Measurements from ENCODE around the gene ARMC7. TPM values are rescaled to one million over a fixed set of nuclear protein-coding genes. Genes with fewer than 3 reads are reported as not detected.

Gene ARMC7
- total RNA-seq, 1 experiment from 2014 or later, result 19.2 TPM

DNA sequence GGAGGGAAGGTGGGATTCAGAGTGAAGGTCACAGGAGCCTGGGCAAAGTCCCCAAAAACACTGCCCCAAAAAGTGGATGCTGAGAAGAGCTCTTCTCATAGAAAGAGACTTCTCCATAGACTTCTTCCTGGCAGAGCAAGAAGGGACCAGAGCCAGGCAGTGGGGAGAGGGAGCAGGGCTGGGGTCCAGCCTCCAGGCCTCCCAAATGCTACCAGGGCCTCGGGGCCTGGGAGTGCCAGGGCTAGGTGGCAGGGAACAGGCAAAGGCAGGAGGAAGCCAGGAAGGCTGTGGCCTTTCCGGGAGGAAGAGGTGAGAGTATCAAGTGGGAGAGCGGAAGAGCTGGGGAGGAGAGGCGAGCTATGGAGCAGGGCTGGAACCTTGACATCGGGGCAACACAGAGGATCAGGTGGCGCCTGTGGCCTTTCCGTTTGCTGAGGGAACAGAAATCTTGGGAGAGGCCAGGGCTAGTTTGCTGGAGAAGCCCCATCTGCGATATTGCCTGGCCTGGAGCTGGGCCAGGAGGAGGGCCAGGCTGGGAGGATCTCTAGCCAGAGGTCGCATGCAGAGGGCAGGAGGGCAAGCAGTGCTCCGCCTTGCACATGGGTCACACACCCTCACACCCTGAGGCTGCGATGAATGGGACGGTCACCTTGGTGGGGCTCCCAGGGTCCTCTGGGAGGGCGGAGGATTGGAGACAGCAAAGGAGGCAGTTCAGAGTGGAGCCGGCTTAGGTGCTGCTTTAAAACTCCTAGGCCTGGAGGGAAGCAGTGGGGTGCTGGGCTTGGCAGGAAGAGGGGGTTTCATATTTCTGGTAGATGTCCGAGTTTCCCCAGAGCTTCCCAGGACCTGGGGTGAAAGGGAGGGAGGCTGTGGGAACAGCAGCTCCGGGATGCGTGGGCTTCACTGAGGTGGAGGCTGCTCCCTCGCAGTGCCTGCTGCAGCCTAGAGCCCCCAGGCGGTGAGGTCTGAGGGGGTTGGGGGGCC lies 18.6 kb upstream of the ARMC7 start:
- CTCF ChIA-PET, result interaction anchor here (1.2 kb wide), 1 partner anchor 13 kb away, joined by 4 read pairs; no protein-coding TSS in a partner anchor
- H3K4me1 ChIP-seq (replicated peaks; ENCODE audit: insufficient read depth), result peaks cover 81% of the 10 kb centered on the region
- H3K27me3 ChIP-seq (ENCODE audit: insufficient read depth, low read depth), result no peaks in the 10 kb centered on the region
- H4K20me1 ChIP-seq (ENCODE audit: insufficient read depth), result peaks cover 4% of the 10 kb centered on the region; the same call in 1 of the 2 replicates
- no peaks in the 10 kb centered on the region for H3K36me3 ChIP-seq (ENCODE audit: low read depth)
- H3K4me3 ChIP-seq, result peak overlapping the region; percentile 93
- intact Hi-C loops (cut with micrococcal nuclease; ENCODE audit: unreplicated experiment), result no loop called here
- peak; percentile 45 to 69 for DNase-seq
- no peak overlapping the region for H2AFZ ChIP-seq
- peaks cover 86% of the 10 kb centered on the region for H3K79me2 ChIP-seq (ENCODE audit: low read depth)
- peak overlapping the region; percentile 90 for H3K4me2 ChIP-seq
- POLR2A ChIA-PET (ENCODE audit: unreplicated experiment), result interaction anchor here (0.5 to 0.8 kb wide), 4 partner anchors 80 to 333 kb away, joined by 3 to 12 read pairs (median 4); partner anchors contain the start of genes FDXR and HID1
- H3K9me3 ChIP-seq (ENCODE audit: insufficient read depth, low read depth), result no peaks in the 10 kb centered on the region
- no peaks in the 10 kb centered on the region for H3K9me2 ChIP-seq (ENCODE audit: insufficient read depth)
- TF ChIP-seq, protein P1, sequence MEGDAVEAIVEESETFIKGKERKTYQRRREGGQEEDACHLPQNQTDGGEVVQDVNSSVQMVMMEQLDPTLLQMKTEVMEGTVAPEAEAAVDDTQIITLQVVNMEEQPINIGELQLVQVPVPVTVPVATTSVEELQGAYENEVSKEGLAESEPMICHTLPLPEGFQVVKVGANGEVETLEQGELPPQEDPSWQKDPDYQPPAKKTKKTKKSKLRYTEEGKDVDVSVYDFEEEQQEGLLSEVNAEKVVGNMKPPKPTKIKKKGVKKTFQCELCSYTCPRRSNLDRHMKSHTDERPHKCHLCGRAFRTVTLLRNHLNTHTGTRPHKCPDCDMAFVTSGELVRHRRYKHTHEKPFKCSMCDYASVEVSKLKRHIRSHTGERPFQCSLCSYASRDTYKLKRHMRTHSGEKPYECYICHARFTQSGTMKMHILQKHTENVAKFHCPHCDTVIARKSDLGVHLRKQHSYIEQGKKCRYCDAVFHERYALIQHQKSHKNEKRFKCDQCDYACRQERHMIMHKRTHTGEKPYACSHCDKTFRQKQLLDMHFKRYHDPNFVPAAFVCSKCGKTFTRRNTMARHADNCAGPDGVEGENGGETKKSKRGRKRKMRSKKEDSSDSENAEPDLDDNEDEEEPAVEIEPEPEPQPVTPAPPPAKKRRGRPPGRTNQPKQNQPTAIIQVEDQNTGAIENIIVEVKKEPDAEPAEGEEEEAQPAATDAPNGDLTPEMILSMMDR (conservative IDR thresholded peaks at IDR 0.05), result no peak
- no peak for TF ChIP-seq EZH2 (IDR thresholded peaks at IDR 0.05; ENCODE audit: low read depth)
- no TSS peak for BruUV-seq (replicated peaks)
- peak overlapping the region; percentile 89 for H3K27ac ChIP-seq
- peaks cover 79% of the 10 kb centered on the region for H3F3A ChIP-seq (ENCODE audit: insufficient read depth, low read depth)

DNA sequence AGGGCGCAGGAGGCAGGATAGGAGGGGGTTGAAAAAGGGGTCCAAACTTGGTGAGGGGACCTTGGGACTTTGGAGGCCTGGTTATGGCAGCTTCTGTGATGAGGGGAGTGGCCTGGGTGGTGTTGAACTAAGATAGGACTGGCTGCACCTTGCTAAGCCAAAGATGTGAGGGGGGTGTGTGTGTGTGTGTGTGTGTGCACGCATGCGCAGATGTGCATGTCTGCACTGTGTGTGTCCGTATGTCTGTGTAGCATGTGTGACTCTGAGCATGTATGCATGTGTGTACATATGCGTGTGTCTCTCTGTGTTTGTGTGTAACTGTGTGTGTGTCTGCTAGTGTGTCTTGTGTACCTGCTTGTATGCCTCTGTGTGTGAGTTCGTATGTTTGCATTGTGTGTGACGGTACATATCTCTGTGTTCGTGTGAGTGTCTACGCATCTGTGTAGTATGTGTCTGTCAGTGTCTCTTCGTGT lies 17.9 kb upstream of the ARMC7 start:
- H3K27ac ChIP-seq, result peak overlapping the region; percentile 89
- DNase-seq, result peak in 1 of 2 experiments; percentile 19
- 0 out of 2 replicates have a peak, but pooled peaks cover 4% of the 10 kb centered on the region for H3K36me3 ChIP-seq (ENCODE audit: low read depth)
- intact Hi-C loops (cut with micrococcal nuclease; ENCODE audit: unreplicated experiment), result no loop called here
- peaks cover 80% of the 10 kb centered on the region for H3K4me1 ChIP-seq (replicated peaks; ENCODE audit: insufficient read depth)
- H4K20me1 ChIP-seq (ENCODE audit: insufficient read depth), result peaks cover 4% of the 10 kb centered on the region; the same call in 1 of the 2 replicates
- peaks cover 84% of the 10 kb centered on the region for H3K79me2 ChIP-seq (ENCODE audit: low read depth)
- H2AFZ ChIP-seq, result no peak overlapping the region
- H3K9me2 ChIP-seq (ENCODE audit: insufficient read depth), result no peaks in the 10 kb centered on the region
- H3K9me3 ChIP-seq (ENCODE audit: insufficient read depth, low read depth), result no peaks in the 10 kb centered on the region
- TF ChIP-seq, protein P1 (conservative IDR thresholded peaks at IDR 0.05), result no peak
- TF ChIP-seq EZH2 (IDR thresholded peaks at IDR 0.05; ENCODE audit: low read depth), result no peak
- H3K27me3 ChIP-seq (ENCODE audit: insufficient read depth, low read depth), result no peaks in the 10 kb centered on the region
- H3K4me2 ChIP-seq, result peak overlapping the region; percentile 90
- H3K4me3 ChIP-seq, result peak overlapping the region; percentile 93
- peaks cover 73% of the 10 kb centered on the region for H3F3A ChIP-seq (ENCODE audit: insufficient read depth, low read depth)
- BruUV-seq (replicated peaks), result no TSS peak
- ChIA-PET CTCF (interaction anchor here (0.6 kb wide), 1 partner anchor 35 kb away, joined by 10 read pairs; no protein-coding TSS in a partner anchor), POLR2A (ENCODE audit: unreplicated experiment) (interaction anchor here (0.5 to 1.0 kb wide), 4 partner anchors 13 to 435 kb away, joined by 4 to 18 read pairs (median 8); partner anchors contain the start of gene HID1)

DNA sequence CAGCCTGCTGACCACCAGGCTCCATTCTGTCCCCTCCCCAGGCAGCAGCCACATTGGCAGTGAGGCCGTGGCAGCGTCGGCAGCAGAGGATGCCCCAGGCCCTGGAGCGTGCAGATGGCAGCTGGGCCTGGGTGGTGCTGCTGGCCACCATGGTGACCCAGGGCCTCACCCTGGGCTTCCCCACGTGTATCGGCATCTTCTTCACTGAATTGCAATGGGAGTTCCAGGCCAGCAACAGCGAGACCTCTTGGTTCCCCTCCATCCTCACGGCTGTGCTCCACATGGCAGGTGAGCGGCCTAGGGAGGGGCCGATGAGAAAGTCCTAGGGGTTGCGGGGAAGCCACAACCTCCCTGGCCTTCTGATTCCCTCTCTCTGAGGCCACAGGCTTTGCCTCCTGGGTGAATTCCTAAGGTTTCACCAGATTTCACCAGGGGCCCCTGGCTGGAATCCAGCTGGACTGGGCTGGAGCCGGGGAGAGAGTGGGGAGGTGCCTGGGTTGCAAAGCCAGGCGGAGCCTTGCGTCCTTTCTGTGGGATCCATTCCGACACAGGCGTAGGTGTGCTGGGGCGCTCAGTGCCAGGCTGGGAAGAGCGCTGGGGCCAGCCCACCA lies 16.1 kb upstream of the ARMC7 start:
- H3K79me2 ChIP-seq (ENCODE audit: low read depth), result peaks cover 83% of the 10 kb centered on the region
- no TSS peak for BruUV-seq (replicated peaks)

More for the DNA sequence above, 16.1 kb upstream of the ARMC7 start:
- Histone ChIP-seq H3K36me3 (ENCODE audit: low read depth) (0 out of 2 replicates have a peak, but pooled peaks cover 14% of the 10 kb centered on the region), H3K4me1 (replicated peaks; ENCODE audit: insufficient read depth) (peaks cover 79% of the 10 kb centered on the region), H2AFZ (no peak overlapping the region), H3K27me3 (ENCODE audit: insufficient read depth, low read depth) (no peaks in the 10 kb centered on the region), H3F3A (ENCODE audit: insufficient read depth, low read depth) (peaks cover 71% of the 10 kb centered on the region), H3K27ac (peak overlapping the region; percentile 89), H3K9me2 (ENCODE audit: insufficient read depth) (no peaks in the 10 kb centered on the region), H3K4me3 (peak overlapping the region; percentile 40; the same call in 1 of the 2 replicates), H4K20me1 (ENCODE audit: insufficient read depth) (peaks cover 4% of the 10 kb centered on the region; the same call in 1 of the 2 replicates), H3K9me3 (ENCODE audit: insufficient read depth, low read depth) (no peaks in the 10 kb centered on the region), H3K4me2 (peak overlapping the region; percentile 90)
- ChIA-PET POLR2A (ENCODE audit: unreplicated experiment) (no interaction called here), CTCF (interaction anchor here (0.5 to 0.6 kb wide), 2 partner anchors 29 to 595 kb away, joined by 3 to 5 read pairs; no protein-coding TSS in a partner anchor)
- no peak for TF ChIP-seq EZH2 (IDR thresholded peaks at IDR 0.05; ENCODE audit: low read depth)
- TF ChIP-seq, protein P1 (conservative IDR thresholded peaks at IDR 0.05), result no peak
- intact Hi-C loops (cut with micrococcal nuclease; ENCODE audit: unreplicated experiment), result loop anchor here (1.0 kb wide), 1 partner anchor 66 kb away; no protein-coding TSS in a partner anchor
- DNase-seq, result peak in 1 of 2 experiments; percentile 84
